CD4-positive, alpha-beta T cell treated with Interleukin-15 for 1 hour (primary cell): ENCODE results near the gene CLIP1.
"Not testable (repeated sequence)": the region's sequence is repeated elsewhere in the genome, so short reads cannot be mapped to it uniquely, and the experiment has no call there.

Experiments used
- DNase-seq: peaks from one replicate; pipeline ENCODE4 v3.0.0-alpha.2; 2020

The CLIP1 gene

DNA sequence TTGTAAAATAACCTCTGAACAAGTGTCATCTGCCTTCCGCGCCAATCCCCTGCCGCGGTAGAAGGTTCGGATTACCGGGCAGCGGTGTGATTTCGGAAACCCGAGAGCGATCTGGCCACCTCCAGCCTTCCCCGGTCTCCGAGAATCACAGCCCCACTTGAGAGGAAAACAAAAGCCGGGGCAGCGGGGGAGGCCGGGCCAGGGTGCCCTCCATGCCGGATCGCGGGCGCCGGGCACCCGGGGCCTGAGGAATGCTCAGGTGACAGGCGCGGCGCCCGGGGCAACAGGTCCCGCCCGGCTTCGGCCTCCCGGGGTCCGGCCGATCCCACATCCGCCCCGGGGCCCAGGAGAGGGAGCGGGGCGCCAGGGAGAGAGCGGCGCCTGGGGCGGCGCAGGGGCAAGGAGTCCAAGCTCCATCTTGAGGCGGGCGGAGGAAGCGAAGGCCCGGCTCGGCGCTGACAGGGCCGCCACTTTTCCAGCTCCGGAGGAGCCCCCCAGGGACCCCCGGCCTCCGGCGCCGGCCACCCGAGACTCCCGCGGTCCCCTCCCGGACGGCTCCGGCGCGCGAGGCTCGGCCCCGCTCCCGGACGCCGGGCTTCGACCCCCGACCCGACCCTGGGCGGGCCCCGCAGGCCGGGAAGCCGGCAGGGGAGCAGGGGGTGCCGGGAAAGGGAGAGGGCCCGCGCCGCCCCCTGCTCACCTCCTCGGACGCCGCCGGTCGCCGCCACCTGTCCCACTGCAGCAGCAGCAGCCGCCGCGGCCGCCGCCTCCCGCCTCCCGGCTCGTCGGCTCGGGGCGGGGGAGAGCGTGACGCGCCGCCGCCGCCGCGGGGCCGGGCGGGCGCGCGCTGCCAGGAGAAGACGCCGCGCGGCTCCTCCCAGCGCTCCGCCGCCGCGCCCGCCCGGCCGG lies at the start of gene CLIP1:
CLIP1 (minus strand) TSS at position 849 of the 909 bp plus-strand sequence. CDS start 42,217 bp downstream, outside the sequence.
- DNase-seq: peak; percentile 59

- DNase-seq: no peak
Observed at GRCh38 chr12:122471324-122472226, 49.1 kb upstream of the CLIP1 start.

GRCh38 chr12:122470576-122470975 lies 48.1 kb upstream of the CLIP1 start:
- DNase-seq: not testable (repeated sequence)

DNA sequence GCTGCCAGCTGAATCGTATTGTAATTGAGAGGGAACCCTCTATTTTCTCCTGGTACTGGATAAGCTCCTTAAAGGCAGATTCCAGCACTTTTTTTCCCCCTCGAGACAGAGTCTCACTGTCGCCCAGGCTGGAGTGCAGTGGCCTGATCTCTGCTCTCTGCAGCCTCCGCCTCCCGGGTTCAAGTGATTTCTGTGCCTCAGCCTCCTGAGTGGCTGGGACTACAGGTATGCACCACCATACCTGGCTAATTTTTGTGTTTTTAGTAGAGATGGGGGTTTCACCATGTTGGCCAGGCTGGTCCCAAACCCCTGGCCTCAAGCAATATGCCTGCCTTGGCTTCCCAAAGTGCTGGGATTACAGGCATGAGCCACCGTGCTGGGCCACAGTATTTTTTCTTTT lies 47.4 kb upstream of the CLIP1 start:
- DNase-seq: not testable (repeated sequence)

DNA sequence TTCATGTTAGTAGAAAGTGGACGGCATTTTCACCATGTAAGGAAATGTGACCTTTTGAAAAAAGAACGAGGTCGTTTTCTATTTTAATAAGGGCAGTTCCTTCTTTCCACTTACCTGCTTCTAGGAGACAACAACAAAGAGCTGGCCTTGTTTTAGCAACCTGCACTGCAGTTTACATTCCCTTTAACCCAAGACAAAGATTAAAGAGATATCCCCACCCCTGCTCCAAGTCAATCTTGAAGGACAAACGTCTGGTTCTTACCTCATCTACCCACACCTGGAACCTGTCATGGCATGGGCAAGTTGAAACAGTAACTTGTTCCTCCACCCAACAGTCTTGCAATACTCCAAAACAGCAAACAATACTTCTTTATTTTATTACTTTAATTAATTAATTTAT lies 45.5 kb upstream of the CLIP1 start:
- no peak for DNase-seq

GRCh38 chr12:122464317-122465042 lies 42.0 kb upstream of the CLIP1 start:
- DNase-seq: peak; percentile 40

DNA sequence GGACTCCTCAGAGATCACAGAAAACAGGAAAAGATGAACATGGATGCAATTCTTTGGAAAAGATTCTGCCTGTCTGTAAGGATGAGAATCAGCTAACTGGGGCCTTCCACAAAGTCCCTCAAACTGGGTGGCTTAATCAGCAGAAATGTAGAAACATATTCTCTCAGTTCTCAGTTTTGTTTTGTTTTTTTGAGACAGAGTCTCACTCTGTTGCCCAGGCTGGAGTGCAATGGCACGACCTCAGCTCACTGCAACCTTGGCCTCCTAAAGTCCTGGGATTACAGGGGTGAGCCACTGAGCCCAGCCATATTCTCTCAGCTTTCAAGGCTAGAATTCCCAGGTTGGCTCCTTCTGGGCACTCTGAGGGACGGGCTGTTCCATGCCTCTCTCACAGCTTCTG lies 38.2 kb upstream of the CLIP1 start:
- no peak for DNase-seq

GRCh38 chr12:122460061-122460460 lies 37.6 kb upstream of the CLIP1 start:
- no peak for DNase-seq

GRCh38 chr12:122459211-122459610 lies 36.7 kb upstream of the CLIP1 start:
- no peak for DNase-seq

GRCh38 chr12:122458105-122459035 lies 35.9 kb upstream of the CLIP1 start:
- DNase-seq: no peak

- no peak for DNase-seq
Observed at GRCh38 chr12:122457627-122458026, 35.2 kb upstream of the CLIP1 start.

- no peak for DNase-seq
Observed at GRCh38 chr12:122454739-122455138, 32.3 kb upstream of the CLIP1 start.

- no peak for DNase-seq
Observed at GRCh38 chr12:122454250-122454721, 31.8 kb upstream of the CLIP1 start.

DNA sequence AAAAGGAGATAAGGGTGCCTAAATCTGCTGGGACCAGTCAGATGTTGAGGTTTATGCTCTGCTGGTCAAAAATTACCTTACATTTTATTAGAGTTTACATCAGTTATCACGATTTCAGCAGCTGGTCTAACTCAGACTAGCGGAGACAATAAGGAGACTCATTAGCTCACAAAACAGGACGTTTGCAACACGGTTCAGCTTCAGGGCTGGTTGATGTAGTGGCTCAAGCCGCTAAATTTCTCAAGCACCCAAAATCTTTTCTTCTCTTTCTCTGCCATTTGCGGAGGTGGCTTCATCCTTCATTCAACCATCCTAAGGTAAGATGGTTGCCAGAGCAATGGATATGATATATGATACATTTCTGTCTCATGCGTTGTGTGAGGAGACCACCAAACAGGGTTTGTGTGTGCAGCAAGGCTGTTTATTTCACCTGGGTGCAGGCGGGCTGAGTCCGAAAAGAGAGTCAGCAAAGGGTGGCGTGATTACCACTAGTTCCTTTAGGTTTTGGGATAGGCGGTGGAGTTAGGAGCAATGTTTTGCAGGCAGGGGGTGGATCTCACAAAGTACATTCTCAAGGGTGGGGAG lies 30.3 kb upstream of the CLIP1 start:
- DNase-seq: no peak

GRCh38 chr12:122449317-122449716 lies 26.8 kb upstream of the CLIP1 start:
- no peak for DNase-seq

DNA sequence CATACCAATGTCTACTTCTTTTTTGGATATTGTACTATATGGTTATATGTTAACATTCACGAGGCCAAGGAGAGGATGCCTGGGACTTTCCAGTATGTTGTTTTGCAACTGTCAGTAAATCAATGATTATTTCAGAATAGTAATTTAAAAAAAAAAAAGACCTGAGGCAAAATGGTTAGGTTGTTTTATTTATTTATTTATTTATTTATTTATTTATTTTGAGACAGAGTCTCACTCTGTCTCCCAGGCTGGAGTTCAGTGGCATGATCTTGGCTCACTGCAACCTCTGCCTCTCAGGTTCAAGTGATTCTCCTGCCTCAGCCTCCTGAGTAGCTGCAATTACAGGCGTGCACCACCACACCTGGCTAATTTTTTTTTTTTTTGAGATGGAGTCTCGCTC lies 25.4 kb upstream of the CLIP1 start:
- DNase-seq: not testable (repeated sequence)

DNA sequence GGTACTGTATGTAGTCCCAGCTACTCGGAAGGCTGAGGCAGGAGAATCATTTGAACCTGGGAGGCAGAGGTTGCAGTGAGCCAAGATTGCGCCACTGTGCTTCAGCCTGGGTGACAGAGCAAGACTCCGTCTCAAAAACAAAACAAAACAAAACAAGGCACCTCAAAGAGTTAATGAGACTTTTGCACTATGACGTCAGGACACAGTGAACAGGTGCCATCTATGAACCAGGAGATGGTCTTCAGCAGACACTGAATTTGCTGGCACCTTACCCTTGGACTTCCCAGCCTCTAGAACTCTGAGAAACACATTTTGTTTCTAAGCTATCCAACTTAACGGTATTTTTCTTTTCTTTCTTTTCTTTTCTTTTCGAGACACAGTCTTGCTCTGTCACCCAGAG lies 23.9 kb upstream of the CLIP1 start:
- DNase-seq: not testable (repeated sequence)

- DNase-seq: not testable (repeated sequence)
Observed at GRCh38 chr12:122444071-122444470, 21.6 kb upstream of the CLIP1 start.

DNA sequence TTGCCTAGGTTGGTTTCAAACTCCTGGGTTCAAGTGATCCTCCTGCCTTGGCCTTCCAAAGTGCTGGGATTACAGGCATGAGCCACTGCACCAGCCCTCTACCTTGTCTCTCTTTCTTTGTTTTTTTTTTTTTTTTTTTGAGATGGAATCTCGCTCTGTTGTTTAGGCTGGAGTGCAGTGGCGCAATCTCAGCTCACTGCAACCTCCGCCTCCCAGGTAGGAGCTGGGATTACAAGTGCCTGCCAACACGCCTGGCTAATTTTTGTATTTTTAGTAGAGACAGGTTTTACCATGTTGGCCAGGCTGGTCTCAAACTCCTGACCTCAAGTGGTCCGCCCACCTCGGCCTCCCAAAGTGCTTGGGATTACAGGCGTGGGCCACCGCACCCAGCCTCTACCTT lies 16.4 kb upstream of the CLIP1 start:
- not testable (repeated sequence) for DNase-seq

GRCh38 chr12:122437656-122438121 lies 15.2 kb upstream of the CLIP1 start:
- no peak for DNase-seq

- DNase-seq: no peak
Observed at GRCh38 chr12:122435186-122435585, 12.7 kb upstream of the CLIP1 start.
